ENCODE results near the gene ZNF501.
A peak's percentile ranks its signal among the peaks of the same experiment; 100 is the strongest.

ZNF501 gene

GRCh38 chr3:44729384-44729910 lies at the start of gene ZNF501:
TSS of gene ZNF501 (plus strand) at chr3:44729635. CDS start at chr3:44734422, 4,787 bp downstream.
- TF ChIP-seq JUND (IDR thresholded peaks at IDR 0.05; ENCODE audit: low read depth): no peak
- peak in 1 of 2 experiments; percentile 66 for DNase-seq (ENCODE audit: low read depth in 1 of 2, low spot score in 1 of 2)
- in situ Hi-C loops (cut with HindIII; ENCODE audit: low pct_unique_long_range_greater_than_20kb, low sequenced_read_pairs): no loop called here

GRCh38 chr3:44680921-44681455 lies 48.4 kb upstream of the ZNF501 start:
- TF ChIP-seq JUND (IDR thresholded peaks at IDR 0.05; ENCODE audit: low read depth): no peak
- in situ Hi-C loops (cut with HindIII; ENCODE audit: low pct_unique_long_range_greater_than_20kb, low sequenced_read_pairs): no loop called here
- no peak for DNase-seq (ENCODE audit: low read depth in 1 of 2, low spot score in 1 of 2)

- no peak for TF ChIP-seq JUND (IDR thresholded peaks at IDR 0.05; ENCODE audit: low read depth)
- in situ Hi-C loops (cut with HindIII; ENCODE audit: low pct_unique_long_range_greater_than_20kb, low sequenced_read_pairs): no loop called here
- DNase-seq (ENCODE audit: low read depth in 1 of 2, low spot score in 1 of 2): no peak
These were observed 47.1 kb upstream of the ZNF501 start for GRCh38 chr3:44682182-44682896.

- no peak for DNase-seq (ENCODE audit: low read depth in 1 of 2, low spot score in 1 of 2)
- in situ Hi-C loops (cut with HindIII; ENCODE audit: low pct_unique_long_range_greater_than_20kb, low sequenced_read_pairs): no loop called here
These were observed 44.2 kb upstream of the ZNF501 start for GRCh38 chr3:44685128-44685800.

GRCh38 chr3:44687898-44688297 lies 41.5 kb upstream of the ZNF501 start:
- DNase-seq (ENCODE audit: low read depth in 1 of 2, low spot score in 1 of 2): no peak
- TF ChIP-seq JUND (IDR thresholded peaks at IDR 0.05; ENCODE audit: low read depth): no peak
- in situ Hi-C loops (cut with HindIII; ENCODE audit: low pct_unique_long_range_greater_than_20kb, low sequenced_read_pairs): no loop called here

More at GRCh38 chr3:44685128-44685800, 44.2 kb upstream of the ZNF501 start:
- TF ChIP-seq JUND (IDR thresholded peaks at IDR 0.05; ENCODE audit: low read depth): no peak

GRCh38 chr3:44712455-44713075 lies 16.9 kb upstream of the ZNF501 start, which contains the start of gene ZNF502:
TSS of gene ZNF502 (plus strand) at chr3:44712660. CDS start at chr3:44720262, 7,602 bp downstream.
- no peak for DNase-seq (ENCODE audit: low read depth in 1 of 2, low spot score in 1 of 2)
- in situ Hi-C loops (cut with HindIII; ENCODE audit: low pct_unique_long_range_greater_than_20kb, low sequenced_read_pairs): no loop called here
- no peak for TF ChIP-seq JUND (IDR thresholded peaks at IDR 0.05; ENCODE audit: low read depth)

- in situ Hi-C loops (cut with HindIII; ENCODE audit: low pct_unique_long_range_greater_than_20kb, low sequenced_read_pairs): no loop called here
- no peak for DNase-seq (ENCODE audit: low read depth in 1 of 2, low spot score in 1 of 2)
- no peak for TF ChIP-seq JUND (IDR thresholded peaks at IDR 0.05; ENCODE audit: low read depth)
These were observed 8.0 kb upstream of the ZNF501 start for GRCh38 chr3:44721231-44722102.

- no peak for TF ChIP-seq JUND (IDR thresholded peaks at IDR 0.05; ENCODE audit: low read depth)
- DNase-seq (ENCODE audit: low read depth in 1 of 2, low spot score in 1 of 2): no peak
- in situ Hi-C loops (cut with HindIII; ENCODE audit: low pct_unique_long_range_greater_than_20kb, low sequenced_read_pairs): no loop called here
These were observed 7.4 kb upstream of the ZNF501 start for GRCh38 chr3:44722103-44722401.

GRCh38 chr3:44734646-44735168 lies 5.3 kb downstream of the ZNF501 start:
- in situ Hi-C loops (cut with HindIII; ENCODE audit: low pct_unique_long_range_greater_than_20kb, low sequenced_read_pairs): no loop called here
- no peak for DNase-seq (ENCODE audit: low read depth in 1 of 2, low spot score in 1 of 2)
- TF ChIP-seq JUND (IDR thresholded peaks at IDR 0.05; ENCODE audit: low read depth): no peak

GRCh38 chr3:44761101-44761423 lies 31.6 kb downstream of the ZNF501 start:
- no peak for TF ChIP-seq JUND (IDR thresholded peaks at IDR 0.05; ENCODE audit: low read depth)
- peak in 1 of 2 experiments; percentile 4 for DNase-seq (ENCODE audit: low read depth in 1 of 2, low spot score in 1 of 2)
- in situ Hi-C loops (cut with HindIII; ENCODE audit: low pct_unique_long_range_greater_than_20kb, low sequenced_read_pairs): no loop called here

- peak; percentile 51 to 97 for DNase-seq (ENCODE audit: low read depth in 1 of 2, low spot score in 1 of 2)
- in situ Hi-C loops (cut with HindIII; ENCODE audit: low pct_unique_long_range_greater_than_20kb, low sequenced_read_pairs): no loop called here
- TF ChIP-seq JUND (IDR thresholded peaks at IDR 0.05; ENCODE audit: low read depth): no peak
These were observed 32.2 kb downstream of the ZNF501 start, which contains the start of the genes KIAA1143 and KIF15 for GRCh38 chr3:44761424-44762169. TSS of gene KIAA1143 (minus strand) at chr3:44761619. CDS start at chr3:44761602, 17 bp downstream. TSS of gene KIF15 (plus strand) at chr3:44761794. CDS start at chr3:44761866, 72 bp downstream.

Measured in T47D (cell line).